Thymus (tissue), 11 donors: ENCODE measurements around the gene CUX1. TPM values are rescaled to one million over a fixed set of nuclear protein-coding genes. Genes with fewer than 3 reads are reported as not detected.

Source experiments
- DNase-seq, 9 donors: peaks; one replicate each; pipeline ENCODE4 v3.0.0-alpha.2; 2013; ENCODE audit warnings: low spot score in 9 of 9, low read depth in 6 of 9, missing footprints in 1 of 9
- H3K27ac ChIP-seq, 2 donors: one replicate each; pipeline ENCODE4 v1.5.1; 2013; ENCODE audit warnings: control low read depth in 1 of 2, low read depth in 1 of 2, low read length in 1 of 2, mild to moderate bottlenecking in 1 of 2, moderate library complexity in 1 of 2
- H3K27me3 ChIP-seq, 2 donors: one replicate each; pipeline ENCODE4 v1.5.1; 2013; ENCODE audit warnings: low read length in 1 of 2; ENCODE audit not compliant: control insufficient read depth in 2 of 2, insufficient read depth in 1 of 2
- H3K36me3 ChIP-seq, 2 donors: one replicate each; pipeline ENCODE4 v1.5.1; 2013; ENCODE audit warnings: low read length in 1 of 2, mild to moderate bottlenecking in 1 of 2, moderate library complexity in 1 of 2; ENCODE audit not compliant: control insufficient read depth in 2 of 2, insufficient read depth in 2 of 2
- H3K4me1 ChIP-seq, 2 donors: one replicate each; pipeline ENCODE4 v1.5.1; 2013; ENCODE audit warnings: low read length in 2 of 2; ENCODE audit not compliant: control insufficient read depth in 2 of 2, insufficient read depth in 2 of 2
- H3K4me3 ChIP-seq, 2 donors: one replicate each; pipeline ENCODE4 v1.5.1; 2013; ENCODE audit warnings: low read length in 2 of 2, control low read depth in 1 of 2, mild to moderate bottlenecking in 1 of 2
- H3K9me3 ChIP-seq, 2 donors: one replicate each; pipeline ENCODE4 v1.5.1; 2013; ENCODE audit warnings: low read length in 1 of 2, mild to moderate bottlenecking in 1 of 2; ENCODE audit not compliant: control insufficient read depth in 2 of 2, insufficient read depth in 1 of 2
- WGBS: extraction: QIAGEN DNeasy Blood & Tissue Kit; methylation state at CpG from one replicate; pipeline ENCODE4 v1.1.7; 2013; 5-methylcytosine and 5-hydroxymethylcytosine counted together
- polyA plus RNA-seq: library from polyadenylated mRNA; stranded (reverse); fragments of 200-250 nt; gene quantifications from one replicate; pipeline ENCODE4 v1.2.3, GENCODE V29; 2013
- total RNA-seq: library from RNA; stranded (reverse); fragments of 120-200 nt; gene quantifications from one replicate; pipeline ENCODE4 v1.2.4, GENCODE V29; 2013
- donor health status: healthy.

Gene CUX1
- total and polyA plus RNA-seq, 2 donors: 27.8 to 35.0 TPM

GRCh38 chr7:102101926-102102325 lies 284.5 kb downstream of the CUX1 start:
- Histone ChIP-seq H3K9me3 (no peaks in the 10 kb centered on the region), H3K27me3 (no peaks in the 10 kb centered on the region), H3K36me3 (peaks cover 69 to 70% of the 10 kb centered on the region in 2 donors), H3K4me1 (no peaks in the 10 kb centered on the region), H3K27ac (no peak overlapping the region), H3K4me3 (no peak overlapping the region)
- WGBS: 98% methylated on average over 11 of the region's 11 CpGs
- no peak for DNase-seq

GRCh38 chr7:102103027-102103372 lies 285.6 kb downstream of the CUX1 start:
- WGBS: 98% methylated on average over 5 of the region's 5 CpGs
- Histone ChIP-seq H3K4me3 (no peak overlapping the region), H3K27me3 (no peaks in the 10 kb centered on the region), H3K27ac (no peak overlapping the region), H3K36me3 (peaks cover 65 to 72% of the 10 kb centered on the region in 2 donors), H3K4me1 (no peaks in the 10 kb centered on the region), H3K9me3 (no peaks in the 10 kb centered on the region)
- no peak for DNase-seq

GRCh38 chr7:102104245-102104644 lies 286.8 kb downstream of the CUX1 start:
- 100% methylated on average over 5 of the region's 5 CpGs for WGBS
- Histone ChIP-seq H3K27me3 (no peaks in the 10 kb centered on the region), H3K36me3 (peaks cover 56 to 63% of the 10 kb centered on the region in 2 donors), H3K9me3 (no peaks in the 10 kb centered on the region), H3K27ac (no peak overlapping the region), H3K4me3 (no peak overlapping the region), H3K4me1 (no peaks in the 10 kb centered on the region)
- DNase-seq: no peak

- Histone ChIP-seq H3K4me1 (no peaks in the 10 kb centered on the region), H3K27me3 (no peaks in the 10 kb centered on the region), H3K4me3 (no peak overlapping the region), H3K9me3 (no peaks in the 10 kb centered on the region), H3K27ac (no peak overlapping the region), H3K36me3 (peaks cover 43 to 56% of the 10 kb centered on the region in 2 donors)
- 98% methylated on average over 5 of the region's 5 CpGs for WGBS
- no peak for DNase-seq
Measured at GRCh38 chr7:102106625-102107024, 289.2 kb downstream of the CUX1 start.

- Histone ChIP-seq H3K27me3 (no peaks in the 10 kb centered on the region), H3K4me3 (no peak overlapping the region), H3K27ac (no peak overlapping the region), H3K4me1 (no peaks in the 10 kb centered on the region), H3K9me3 (no peaks in the 10 kb centered on the region), H3K36me3 (peaks cover 40 to 51% of the 10 kb centered on the region in 2 donors)
- no peak for DNase-seq
- WGBS: 97% methylated on average over 19 of the region's 19 CpGs
Measured at GRCh38 chr7:102107474-102108104, 290.2 kb downstream of the CUX1 start.

- WGBS: 97% methylated on average over 36 of the region's 36 CpGs
- no peaks in the 10 kb centered on the region for H3K9me3 ChIP-seq
- no peak overlapping the region for H3K4me3 ChIP-seq
- H3K36me3 ChIP-seq: peaks cover 52 to 62% of the 10 kb centered on the region in 2 donors
- DNase-seq: no peak
- no peak overlapping the region for H3K27ac ChIP-seq
- H3K4me1 ChIP-seq: no peaks in the 10 kb centered on the region
- no peaks in the 10 kb centered on the region for H3K27me3 ChIP-seq
Measured at GRCh38 chr7:102111061-102112041, 293.9 kb downstream of the CUX1 start.

GRCh38 chr7:102115181-102115580 lies 297.8 kb downstream of the CUX1 start:
- Histone ChIP-seq H3K4me3 (no peak overlapping the region), H3K27me3 (no peaks in the 10 kb centered on the region), H3K4me1 (no peaks in the 10 kb centered on the region), H3K27ac (no peak overlapping the region), H3K9me3 (no peaks in the 10 kb centered on the region), H3K36me3 (peaks cover 60 to 73% of the 10 kb centered on the region in 2 donors)
- 98% methylated on average over 7 of the region's 7 CpGs for WGBS
- no peak for DNase-seq

- Histone ChIP-seq H3K4me3 (no peak overlapping the region), H3K9me3 (no peaks in the 10 kb centered on the region), H3K27ac (no peak overlapping the region), H3K27me3 (no peaks in the 10 kb centered on the region), H3K36me3 (peaks cover 60 to 73% of the 10 kb centered on the region in 2 donors), H3K4me1 (no peaks in the 10 kb centered on the region)
- no peak for DNase-seq
- WGBS: 97% methylated on average over 15 of the region's 15 CpGs
Measured at GRCh38 chr7:102115931-102116330, 298.5 kb downstream of the CUX1 start.

- H3K27me3 ChIP-seq: no peaks in the 10 kb centered on the region
- no peak for DNase-seq
- WGBS: 96% methylated on average over 6 of the region's 6 CpGs
- H3K4me3 ChIP-seq: no peak overlapping the region
- H3K36me3 ChIP-seq: peaks cover 53 to 63% of the 10 kb centered on the region in 2 donors
- no peaks in the 10 kb centered on the region for H3K9me3 ChIP-seq
- no peak overlapping the region for H3K27ac ChIP-seq
- peaks cover 0 to 9% of the 10 kb centered on the region in 2 donors for H3K4me1 ChIP-seq
Measured at GRCh38 chr7:102117743-102118142, 300.3 kb downstream of the CUX1 start.
